ENCODE data around the gene FRRS1. TPM values are rescaled to one million over a fixed set of nuclear protein-coding genes. Genes with fewer than 3 reads are reported as not detected.

Gene FRRS1
- total RNA-seq, 1 donor from 2014 or later, result 4.3 TPM

- Mint-ChIP-seq H3K4me1 (ENCODE audit: unreplicated experiment) (peaks cover 3% of the 10 kb centered on the region), H3K9me3 (ENCODE audit: unreplicated experiment) (peaks cover 8% of the 10 kb centered on the region), H3K4me3 (ENCODE audit: unreplicated experiment) (no peak overlapping the region), H3K27ac (ENCODE audit: unreplicated experiment) (no peak overlapping the region), H3K27me3 (ENCODE audit: unreplicated experiment) (no peaks in the 10 kb centered on the region), H3K36me3 (ENCODE audit: unreplicated experiment) (peaks cover 2% of the 10 kb centered on the region)
- no peak for DNase-seq (ENCODE audit: extremely low spot score, unreplicated experiment)
- TF ChIP-seq CTCF (IDR thresholded peaks at IDR 0.05), result no peak
These were observed 10.8 kb downstream of the FRRS1 start for GRCh38 chr1:99755664-99756063.

GRCh38 chr1:99754697-99755096, 11.7 kb downstream of the FRRS1 start:
- no peak overlapping the region for H3K4me3 Mint-ChIP-seq (ENCODE audit: unreplicated experiment)
- no peak for TF ChIP-seq CTCF (IDR thresholded peaks at IDR 0.05)
- DNase-seq (ENCODE audit: extremely low spot score, unreplicated experiment), result no peak

GRCh38 chr1:99754055-99754626, 12.3 kb downstream of the FRRS1 start:
- no peak overlapping the region for H3K27ac Mint-ChIP-seq (ENCODE audit: unreplicated experiment)
- no peak overlapping the region for H3K4me3 Mint-ChIP-seq (ENCODE audit: unreplicated experiment)
- DNase-seq (ENCODE audit: extremely low spot score, unreplicated experiment), result no peak
- H3K36me3 Mint-ChIP-seq (ENCODE audit: unreplicated experiment), result peaks cover 1% of the 10 kb centered on the region
- peaks cover 3% of the 10 kb centered on the region for H3K4me1 Mint-ChIP-seq (ENCODE audit: unreplicated experiment)
- no peak for TF ChIP-seq CTCF (IDR thresholded peaks at IDR 0.05)
- H3K27me3 Mint-ChIP-seq (ENCODE audit: unreplicated experiment), result no peaks in the 10 kb centered on the region
- peaks cover 2% of the 10 kb centered on the region for H3K9me3 Mint-ChIP-seq (ENCODE audit: unreplicated experiment)

More at GRCh38 chr1:99754697-99755096, 11.7 kb downstream of the FRRS1 start:
- H3K4me1 Mint-ChIP-seq (ENCODE audit: unreplicated experiment), result peaks cover 3% of the 10 kb centered on the region
- H3K27me3 Mint-ChIP-seq (ENCODE audit: unreplicated experiment), result no peaks in the 10 kb centered on the region
- no peak overlapping the region for H3K27ac Mint-ChIP-seq (ENCODE audit: unreplicated experiment)
- peaks cover 7% of the 10 kb centered on the region for H3K9me3 Mint-ChIP-seq (ENCODE audit: unreplicated experiment)
- H3K36me3 Mint-ChIP-seq (ENCODE audit: unreplicated experiment), result peaks cover 2% of the 10 kb centered on the region

GRCh38 chr1:99751877-99752504, 14.4 kb downstream of the FRRS1 start:
- H3K4me3 Mint-ChIP-seq (ENCODE audit: unreplicated experiment), result no peak overlapping the region
- H3K9me3 Mint-ChIP-seq (ENCODE audit: unreplicated experiment), result no peaks in the 10 kb centered on the region
- H3K36me3 Mint-ChIP-seq (ENCODE audit: unreplicated experiment), result no peaks in the 10 kb centered on the region
- no peak overlapping the region for H3K27ac Mint-ChIP-seq (ENCODE audit: unreplicated experiment)
- peaks cover 3% of the 10 kb centered on the region for H3K4me1 Mint-ChIP-seq (ENCODE audit: unreplicated experiment)
- DNase-seq (ENCODE audit: extremely low spot score, unreplicated experiment), result no peak
- no peaks in the 10 kb centered on the region for H3K27me3 Mint-ChIP-seq (ENCODE audit: unreplicated experiment)
- no peak for TF ChIP-seq CTCF (IDR thresholded peaks at IDR 0.05)

- no peaks in the 10 kb centered on the region for H3K27me3 Mint-ChIP-seq (ENCODE audit: unreplicated experiment)
- peaks cover 3% of the 10 kb centered on the region for H3K4me1 Mint-ChIP-seq (ENCODE audit: unreplicated experiment)
- no peak for DNase-seq (ENCODE audit: extremely low spot score, unreplicated experiment)
- H3K36me3 Mint-ChIP-seq (ENCODE audit: unreplicated experiment), result no peaks in the 10 kb centered on the region
- H3K9me3 Mint-ChIP-seq (ENCODE audit: unreplicated experiment), result no peaks in the 10 kb centered on the region
- H3K4me3 Mint-ChIP-seq (ENCODE audit: unreplicated experiment), result no peak overlapping the region
- TF ChIP-seq CTCF (IDR thresholded peaks at IDR 0.05), result no peak
- no peak overlapping the region for H3K27ac Mint-ChIP-seq (ENCODE audit: unreplicated experiment)
These were observed 16.7 kb downstream of the FRRS1 start for GRCh38 chr1:99749504-99750347.
